Calu3 (cell line): ENCODE results near the gene MCF2L. TPM values are rescaled to one million over a fixed set of nuclear protein-coding genes. Genes with fewer than 3 reads are reported as not detected.

Source experiments
- BruUV-seq: library from RNA; stranded (reverse); fragments of 400-500 nt; replicated peaks from 2 replicates; lab custom pipeline; 2021; lab: Mats Ljungman, UMichigan
- CTCF ChIA-PET: fragments of 300-600 bp; sonication (Branson Sonifier 250); formaldehyde crosslinking; loops from one replicate; lab custom pipeline; 2022; ENCODE audit warnings: antibody characterized with exemption; lab: Charles Lee
- DNase-seq: peaks from one replicate; pipeline ENCODE4 v3.0.0; 2022
- H3K27ac Mint-ChIP-seq: one replicate; pipeline ENCODE4 v1.8.0; 2022; ENCODE audit warnings: mixed read lengths; ENCODE audit not compliant: unreplicated experiment
- H3K27me3 Mint-ChIP-seq: one replicate; pipeline ENCODE4 v1.8.0; 2022; ENCODE audit warnings: mixed read lengths; ENCODE audit not compliant: unreplicated experiment
- H3K36me3 Mint-ChIP-seq: one replicate; pipeline ENCODE4 v1.8.0; 2022; ENCODE audit warnings: mild to moderate bottlenecking, moderate library complexity, mixed read lengths; ENCODE audit not compliant: insufficient read depth, unreplicated experiment
- H3K4me1 Mint-ChIP-seq: one replicate; pipeline ENCODE4 v1.8.0; 2022; ENCODE audit warnings: mild to moderate bottlenecking, low read depth, mixed read lengths; ENCODE audit not compliant: unreplicated experiment
- H3K4me3 Mint-ChIP-seq: one replicate; pipeline ENCODE4 v1.8.0; 2022; ENCODE audit warnings: mild to moderate bottlenecking, low read depth, moderate library complexity, mixed read lengths; ENCODE audit not compliant: unreplicated experiment
- H3K9me3 Mint-ChIP-seq: one replicate; pipeline ENCODE4 v1.8.0; 2022; ENCODE audit warnings: low read depth, mixed read lengths; ENCODE audit not compliant: unreplicated experiment
- intact Hi-C: fragments of 100-400 bp; cut with micrococcal nuclease; formaldehyde crosslinking; loops from one replicate; pipeline ENCODE4 v1.10.0; 2022; ENCODE audit not compliant: unreplicated experiment
- total RNA-seq: library from RNA; stranded (reverse); gene quantifications from 2 replicates; pipeline ENCODE4 v1.2.3, GENCODE V29; 2022
- TF ChIP-seq, protein P1 (sequence below): fragments of 200-600 bp; IDR thresholded peaks from one replicate; pipeline ENCODE4 v1.8.0; 2022; ENCODE audit warnings: antibody characterized with exemption; ENCODE audit not compliant: unreplicated experiment

MCF2L gene
- total RNA-seq, 1 experiment from 2014 or later = 12.9 TPM

DNA sequence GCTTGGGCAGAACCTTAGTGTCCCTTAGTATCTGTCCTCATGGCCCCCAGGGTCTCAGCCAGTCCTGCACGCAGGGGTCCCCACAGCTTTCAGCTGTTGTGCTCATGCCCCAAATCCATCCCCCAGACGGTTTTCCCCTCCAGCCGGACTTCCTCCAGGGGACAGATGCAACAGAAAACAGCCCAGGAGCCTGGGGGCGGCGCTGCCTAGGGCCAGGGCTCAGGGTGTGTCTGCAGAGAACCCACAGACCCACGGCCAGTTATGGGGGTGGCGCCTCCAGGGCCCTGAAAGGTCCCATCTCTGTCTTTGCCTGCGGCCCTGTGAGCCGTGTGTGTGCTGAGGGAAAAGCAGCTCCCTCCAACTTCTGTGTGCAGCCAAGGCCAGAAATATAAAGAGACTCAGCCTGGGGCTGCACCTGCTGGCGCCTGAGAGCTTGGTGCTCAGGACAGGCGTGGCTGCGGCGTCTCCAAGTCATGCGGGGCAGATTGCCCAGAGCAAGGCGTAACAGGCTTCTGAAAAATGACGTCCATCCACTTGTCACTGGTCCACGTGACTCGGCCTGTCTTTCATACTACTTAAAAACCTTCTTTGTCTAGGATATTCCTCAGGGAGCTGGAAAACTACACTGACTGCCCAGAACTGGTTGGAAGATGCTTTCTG is 114.5 kb downstream of the MCF2L start:
- no peaks in the 10 kb centered on the region for H3K27me3 Mint-ChIP-seq
- H3K4me3 Mint-ChIP-seq = no peak overlapping the region
- no peaks in the 10 kb centered on the region for H3K4me1 Mint-ChIP-seq
- DNase-seq = no peak
- peaks cover 5% of the 10 kb centered on the region for H3K36me3 Mint-ChIP-seq
- TF ChIP-seq, protein P1, sequence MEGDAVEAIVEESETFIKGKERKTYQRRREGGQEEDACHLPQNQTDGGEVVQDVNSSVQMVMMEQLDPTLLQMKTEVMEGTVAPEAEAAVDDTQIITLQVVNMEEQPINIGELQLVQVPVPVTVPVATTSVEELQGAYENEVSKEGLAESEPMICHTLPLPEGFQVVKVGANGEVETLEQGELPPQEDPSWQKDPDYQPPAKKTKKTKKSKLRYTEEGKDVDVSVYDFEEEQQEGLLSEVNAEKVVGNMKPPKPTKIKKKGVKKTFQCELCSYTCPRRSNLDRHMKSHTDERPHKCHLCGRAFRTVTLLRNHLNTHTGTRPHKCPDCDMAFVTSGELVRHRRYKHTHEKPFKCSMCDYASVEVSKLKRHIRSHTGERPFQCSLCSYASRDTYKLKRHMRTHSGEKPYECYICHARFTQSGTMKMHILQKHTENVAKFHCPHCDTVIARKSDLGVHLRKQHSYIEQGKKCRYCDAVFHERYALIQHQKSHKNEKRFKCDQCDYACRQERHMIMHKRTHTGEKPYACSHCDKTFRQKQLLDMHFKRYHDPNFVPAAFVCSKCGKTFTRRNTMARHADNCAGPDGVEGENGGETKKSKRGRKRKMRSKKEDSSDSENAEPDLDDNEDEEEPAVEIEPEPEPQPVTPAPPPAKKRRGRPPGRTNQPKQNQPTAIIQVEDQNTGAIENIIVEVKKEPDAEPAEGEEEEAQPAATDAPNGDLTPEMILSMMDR = no peak
- no peak overlapping the region for H3K27ac Mint-ChIP-seq
- BruUV-seq = no TSS peak
- intact Hi-C loops = no loop called here
- CTCF ChIA-PET = no interaction called here
- H3K9me3 Mint-ChIP-seq = no peaks in the 10 kb centered on the region

DNA sequence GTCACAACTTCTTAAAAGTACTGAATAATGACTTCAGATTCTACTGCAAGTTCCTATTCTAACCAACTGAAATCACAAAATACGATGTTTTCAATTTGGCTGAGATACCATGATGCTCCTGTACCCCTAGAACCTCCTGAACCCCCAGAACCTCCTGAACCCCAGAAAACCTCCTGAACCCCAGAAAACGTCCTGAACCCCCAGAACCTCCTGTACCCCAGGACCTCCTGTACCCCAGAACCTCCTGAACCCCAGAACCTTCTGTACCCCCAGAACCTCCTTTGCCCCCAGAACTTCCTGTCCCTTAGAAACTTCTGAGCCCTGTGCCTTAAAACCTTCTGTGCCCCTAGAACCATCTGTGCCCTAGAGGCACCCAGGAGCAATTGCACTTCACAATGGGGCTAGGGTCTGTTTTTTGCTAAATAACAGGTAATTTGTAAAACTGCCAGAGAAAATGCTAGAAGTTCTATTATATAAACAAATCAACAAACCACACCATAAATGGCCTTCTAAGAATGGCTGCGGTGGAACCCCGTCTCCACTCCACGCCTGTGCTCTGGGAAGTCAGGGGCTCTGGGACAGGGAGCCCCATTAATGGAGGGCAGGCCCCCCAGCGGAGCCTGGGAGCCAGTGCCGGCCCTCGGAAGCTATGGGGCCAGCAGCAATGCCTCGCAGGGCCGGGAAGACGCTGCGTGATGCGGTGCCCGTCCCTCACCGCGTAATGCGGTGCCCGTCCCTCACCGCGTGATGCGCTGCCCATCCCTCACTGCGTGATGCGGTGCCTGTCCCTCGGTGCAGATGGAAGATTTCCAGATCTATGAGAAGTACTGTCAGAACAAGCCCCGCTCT is 115.3 kb downstream of the MCF2L start:
- H3K4me1 Mint-ChIP-seq = no peaks in the 10 kb centered on the region
- H3K27me3 Mint-ChIP-seq = no peaks in the 10 kb centered on the region
- peaks cover 5% of the 10 kb centered on the region for H3K36me3 Mint-ChIP-seq
- H3K4me3 Mint-ChIP-seq = no peak overlapping the region
- intact Hi-C loops = no loop called here
- no peak for DNase-seq
- TF ChIP-seq, protein P1 = no peak
- no peak overlapping the region for H3K27ac Mint-ChIP-seq
- no peaks in the 10 kb centered on the region for H3K9me3 Mint-ChIP-seq
- BruUV-seq = no TSS peak
- CTCF ChIA-PET = no interaction called here

DNA sequence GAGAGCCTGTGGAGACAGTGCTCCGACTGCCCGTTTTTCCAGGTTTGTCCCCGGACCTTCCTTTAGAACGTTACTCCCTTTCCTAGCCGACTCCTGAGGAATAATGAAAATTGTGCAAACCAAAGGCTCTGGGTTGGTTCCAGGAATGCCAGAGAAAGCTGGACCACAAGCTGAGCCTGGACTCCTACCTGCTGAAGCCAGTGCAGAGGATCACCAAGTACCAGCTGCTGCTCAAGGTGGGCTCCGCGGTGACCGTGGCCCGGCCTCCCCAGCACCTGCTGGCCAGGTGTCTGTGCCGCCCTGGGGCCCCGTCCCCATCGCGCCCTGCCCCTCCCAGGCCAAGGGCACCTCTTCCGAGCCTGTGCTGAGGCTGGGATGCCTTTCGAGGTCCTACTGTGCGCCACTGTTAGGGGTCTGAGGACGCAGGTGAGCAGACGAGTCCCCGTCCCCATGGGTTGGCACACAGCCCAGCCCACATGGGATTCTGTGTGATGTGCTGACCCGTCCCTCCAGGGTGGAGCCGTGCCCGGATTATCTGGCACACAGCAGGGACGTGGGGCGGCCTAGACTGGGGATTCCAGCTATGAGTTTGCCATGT is 116.0 kb downstream of the MCF2L start:
- no peak for DNase-seq
- H3K27ac Mint-ChIP-seq = no peak overlapping the region
- no peaks in the 10 kb centered on the region for H3K9me3 Mint-ChIP-seq
- H3K4me3 Mint-ChIP-seq = no peak overlapping the region
- CTCF ChIA-PET = no interaction called here
- TF ChIP-seq, protein P1 = no peak
- intact Hi-C loops = no loop called here
- H3K4me1 Mint-ChIP-seq = no peaks in the 10 kb centered on the region
- no peaks in the 10 kb centered on the region for H3K27me3 Mint-ChIP-seq
- no TSS peak for BruUV-seq
- H3K36me3 Mint-ChIP-seq = peaks cover 5% of the 10 kb centered on the region

DNA sequence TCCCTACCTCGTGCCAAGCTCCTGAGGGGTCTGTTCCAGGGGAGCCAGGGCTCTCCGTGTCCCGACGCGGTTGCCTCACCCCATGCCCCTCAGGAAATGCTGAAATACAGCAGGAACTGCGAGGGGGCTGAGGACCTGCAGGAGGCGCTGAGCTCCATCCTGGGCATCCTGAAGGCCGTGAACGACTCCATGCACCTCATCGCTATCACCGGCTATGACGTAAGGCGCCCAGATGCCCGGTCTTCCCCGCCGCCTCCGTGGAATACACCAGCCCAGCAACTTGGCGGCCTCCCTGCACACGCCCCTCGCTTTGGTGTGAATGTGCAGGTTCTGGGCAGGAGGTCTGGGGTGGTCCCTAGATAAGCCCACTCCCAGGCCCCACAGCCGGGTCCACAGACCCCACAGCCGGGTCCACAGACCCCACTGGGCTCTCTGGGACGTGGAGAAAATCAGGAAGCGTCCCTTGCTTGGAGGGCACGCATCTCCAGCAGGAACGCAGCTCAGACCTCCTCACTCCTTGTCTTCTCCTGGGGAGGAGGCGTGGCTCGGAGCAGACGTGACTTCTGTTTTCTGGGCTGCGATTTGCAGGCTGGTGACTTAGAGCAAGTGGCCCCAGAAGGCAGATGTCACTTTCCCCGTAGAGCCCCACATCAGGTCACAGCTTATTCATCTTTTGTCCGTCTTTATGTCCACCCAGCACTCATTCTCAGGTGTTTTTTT is 117.2 kb downstream of the MCF2L start:
- H3K27me3 Mint-ChIP-seq = no peaks in the 10 kb centered on the region
- no peak overlapping the region for H3K4me3 Mint-ChIP-seq
- H3K9me3 Mint-ChIP-seq = no peaks in the 10 kb centered on the region
- peaks cover 4% of the 10 kb centered on the region for H3K36me3 Mint-ChIP-seq
- no peaks in the 10 kb centered on the region for H3K4me1 Mint-ChIP-seq
- BruUV-seq = no TSS peak
- TF ChIP-seq, protein P1 = no peak
- CTCF ChIA-PET = no interaction called here
- no peak for DNase-seq
- intact Hi-C loops = no loop called here
- H3K27ac Mint-ChIP-seq = no peak overlapping the region
